ENCODE data around the gene KIF12.

KIF12 gene

DNA sequence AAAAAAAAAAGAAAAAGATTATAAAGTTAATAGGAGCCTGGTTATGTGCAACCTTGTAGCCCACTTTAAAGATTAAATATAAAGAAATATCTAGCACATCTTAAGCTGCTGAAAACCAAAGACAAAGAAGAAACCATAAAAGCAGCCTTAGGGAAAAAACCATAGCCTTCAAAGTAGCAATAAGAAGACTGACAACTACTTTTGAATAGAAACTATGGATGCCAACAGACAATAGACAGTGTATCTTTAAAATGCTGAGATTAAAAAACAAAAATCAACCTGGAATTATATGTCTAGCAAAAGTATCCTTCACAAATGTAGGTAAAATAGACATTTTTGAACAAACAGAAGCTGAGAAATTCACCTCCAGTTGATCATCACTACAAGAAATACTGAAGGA lies 3.4 kb upstream of the KIF12 start:
- no peaks in the 10 kb centered on the region for H3K36me3 ChIP-seq (replicated peaks)
- no peak for DNase-seq
- TF ChIP-seq CTCF (IDR thresholded peaks at IDR 0.05; ENCODE audit: low read depth, low read length, missing control alignments), result no peak

GRCh38 chr9:114100536-114100935 lies 1.4 kb upstream of the KIF12 start:
- H3K27me3 ChIP-seq (replicated peaks), result peaks cover 12% of the 10 kb centered on the region
- H3K36me3 ChIP-seq (replicated peaks), result no peaks in the 10 kb centered on the region
- TF ChIP-seq CTCF (IDR thresholded peaks at IDR 0.05; ENCODE audit: low read depth, low read length, missing control alignments), result no peak
- H3K4me3 ChIP-seq (ENCODE audit: low read depth, low read length), result no peak overlapping the region
- H3K27ac ChIP-seq, result no peak overlapping the region
- in situ Hi-C loops (cut with HindIII; ENCODE audit: low pct_ligation_motif_present, low sequenced_read_pairs), result no loop called here
- DNase-seq, result no peak

More for the DNA sequence above, 3.4 kb upstream of the KIF12 start:
- Histone ChIP-seq H3K27ac (no peak overlapping the region), H3K27me3 (replicated peaks) (peaks cover 15% of the 10 kb centered on the region), H3K4me3 (ENCODE audit: low read depth, low read length) (no peak overlapping the region)
- in situ Hi-C loops (cut with HindIII; ENCODE audit: low pct_ligation_motif_present, low sequenced_read_pairs), result no loop called here

DNA sequence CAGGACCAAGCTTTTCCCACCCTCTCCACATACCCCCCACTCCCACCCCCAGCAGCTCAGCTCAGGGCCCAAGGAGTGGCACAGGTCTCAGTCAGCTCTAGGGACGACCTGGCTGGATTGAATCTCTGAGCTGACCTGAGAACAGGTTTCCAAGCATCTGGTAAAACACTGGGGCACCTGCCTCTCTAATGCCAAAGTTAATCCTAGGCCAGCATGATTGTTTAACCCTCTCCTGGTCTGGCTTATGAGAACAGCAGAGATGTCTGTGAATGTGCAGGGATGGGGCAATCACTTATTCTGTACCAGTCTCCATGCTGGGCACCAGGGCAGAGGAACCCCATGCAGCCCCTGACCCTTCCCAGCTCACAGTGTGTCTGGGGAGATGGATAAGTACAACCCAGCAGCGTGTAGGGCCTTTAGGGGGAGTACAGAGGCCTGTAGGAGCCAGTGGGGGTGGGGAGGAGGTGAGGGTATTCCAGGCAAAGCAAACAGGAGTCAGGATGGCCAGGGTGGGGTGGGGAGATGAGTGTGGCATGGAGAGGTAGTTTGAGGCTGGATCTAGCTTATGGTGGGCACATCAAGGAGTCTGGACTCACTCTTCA lies 678 bp upstream of the KIF12 start:
- no peak for TF ChIP-seq CTCF (IDR thresholded peaks at IDR 0.05; ENCODE audit: low read depth, low read length, missing control alignments)
- H3K36me3 ChIP-seq (replicated peaks), result no peaks in the 10 kb centered on the region
- in situ Hi-C loops (cut with HindIII; ENCODE audit: low pct_ligation_motif_present, low sequenced_read_pairs), result no loop called here
- DNase-seq, result no peak
- no peak overlapping the region for H3K4me3 ChIP-seq (ENCODE audit: low read depth, low read length)
- H3K27ac ChIP-seq, result no peak overlapping the region
- H3K27me3 ChIP-seq (replicated peaks), result peaks cover 12% of the 10 kb centered on the region

- no peak for DNase-seq
- no peak overlapping the region for H3K27ac ChIP-seq
- H3K27me3 ChIP-seq (replicated peaks), result peaks cover 12% of the 10 kb centered on the region
- no peak for TF ChIP-seq CTCF (IDR thresholded peaks at IDR 0.05; ENCODE audit: low read depth, low read length, missing control alignments)
- H3K36me3 ChIP-seq (replicated peaks), result no peaks in the 10 kb centered on the region
- peak overlapping the region; percentile 31 for H3K4me3 ChIP-seq (ENCODE audit: low read depth, low read length)
- in situ Hi-C loops (cut with HindIII; ENCODE audit: low pct_ligation_motif_present, low sequenced_read_pairs), result no loop called here
These were observed 814 bp downstream of the KIF12 start for GRCh38 chr9:114098021-114098935.

DNA sequence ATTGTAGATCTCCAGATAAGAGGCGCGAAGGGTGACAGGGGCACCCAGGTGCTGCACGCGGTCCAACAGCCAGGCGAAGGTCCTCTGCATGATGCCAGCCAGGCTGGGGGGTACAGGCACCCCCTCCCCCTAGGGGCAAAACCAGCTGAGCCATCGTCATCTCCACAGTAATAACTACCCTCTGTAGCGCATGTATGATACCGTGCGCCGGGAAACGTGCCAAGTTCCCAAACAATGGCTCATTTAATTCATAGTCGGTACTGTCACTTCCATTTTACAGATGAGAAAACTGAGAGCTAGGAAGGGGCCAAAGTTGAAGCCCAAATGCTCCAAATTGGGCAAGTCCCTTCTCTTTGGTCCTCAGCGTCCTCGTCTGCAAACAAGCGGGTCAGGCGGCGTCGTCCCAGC lies 1.5 kb downstream of the KIF12 start:
- in situ Hi-C loops (cut with HindIII; ENCODE audit: low pct_ligation_motif_present, low sequenced_read_pairs), result no loop called here
- H3K27ac ChIP-seq, result no peak overlapping the region
- no peaks in the 10 kb centered on the region for H3K36me3 ChIP-seq (replicated peaks)
- no peak for DNase-seq
- TF ChIP-seq CTCF (IDR thresholded peaks at IDR 0.05; ENCODE audit: low read depth, low read length, missing control alignments), result no peak
- H3K27me3 ChIP-seq (replicated peaks), result peaks cover 12% of the 10 kb centered on the region
- H3K4me3 ChIP-seq (ENCODE audit: low read depth, low read length), result no peak overlapping the region

All from brain microvascular endothelial cell (primary cell).